GM18511 (cell line): ENCODE data around the gene CYFIP2.

Experiments used
- ATAC-seq: cut with Tn5 transposase; IDR thresholded peaks from one replicate; pipeline ENCODE4 v1.9.1; 2021; ENCODE audit warnings: mild to moderate bottlenecking, moderate library complexity; ENCODE audit not compliant: unreplicated experiment

The CYFIP2 gene

GRCh38 chr5:157253547-157253946 lies 12.4 kb upstream of the CYFIP2 start:
- peak; percentile 54 for ATAC-seq

- no peak for ATAC-seq
These were observed 7.5 kb upstream of the CYFIP2 start for GRCh38 chr5:157258450-157258849.

- no peak for ATAC-seq
These were observed 6.2 kb upstream of the CYFIP2 start for GRCh38 chr5:157259699-157260098.

GRCh38 chr5:157263496-157264090 lies 2.3 kb upstream of the CYFIP2 start:
- no peak for ATAC-seq

GRCh38 chr5:157266286-157267007 lies 524 bp downstream of the CYFIP2 start:
- ATAC-seq, result peak; percentile 49

GRCh38 chr5:157267025-157267424 lies 1.1 kb downstream of the CYFIP2 start:
- ATAC-seq, result no peak

GRCh38 chr5:157267761-157268480 lies 2.0 kb downstream of the CYFIP2 start:
- ATAC-seq, result no peak

- no peak for ATAC-seq
These were observed 3.3 kb downstream of the CYFIP2 start for GRCh38 chr5:157269165-157269671.

- no peak for ATAC-seq
These were observed 3.9 kb downstream of the CYFIP2 start for GRCh38 chr5:157269761-157270272.

GRCh38 chr5:157270771-157271170 lies 4.8 kb downstream of the CYFIP2 start:
- no peak for ATAC-seq

GRCh38 chr5:157271740-157272271 lies 5.9 kb downstream of the CYFIP2 start:
- peak; percentile 89 for ATAC-seq

- ATAC-seq, result peak; percentile 47
These were observed 7.2 kb downstream of the CYFIP2 start for GRCh38 chr5:157273131-157273556.

GRCh38 chr5:157275403-157275802 lies 9.5 kb downstream of the CYFIP2 start:
- ATAC-seq, result no peak

GRCh38 chr5:157278319-157279037 lies 12.6 kb downstream of the CYFIP2 start:
- ATAC-seq, result no peak

GRCh38 chr5:157279605-157280239 lies 13.8 kb downstream of the CYFIP2 start:
- ATAC-seq, result no peak

- ATAC-seq, result no peak
These were observed 15.0 kb downstream of the CYFIP2 start for GRCh38 chr5:157280927-157281326.

GRCh38 chr5:157282150-157282549 lies 16.2 kb downstream of the CYFIP2 start:
- ATAC-seq, result no peak

- peak; percentile 100 for ATAC-seq
These were observed 17.5 kb downstream of the CYFIP2 start for GRCh38 chr5:157283434-157283833.

GRCh38 chr5:157284458-157285212 lies 18.7 kb downstream of the CYFIP2 start:
- ATAC-seq, result no peak
